HuH-7.5 (cell line): ENCODE data around the gene GPC3.
"Not testable (repeated sequence)": the region's sequence is repeated elsewhere in the genome, so short reads cannot be mapped to it uniquely, and the experiment has no call there.

Source experiments
- DNase-seq: peaks from one replicate; pipeline ENCODE4 v3.0.0; 2011; ENCODE audit warnings: low spot score

GPC3 gene

GRCh38 chrX:133762976-133763548, 222.3 kb downstream of the GPC3 start:
- DNase-seq = not testable (repeated sequence)

GRCh38 chrX:133754657-133755056, 230.7 kb downstream of the GPC3 start:
- DNase-seq = no peak

- DNase-seq = no peak
Observed at GRCh38 chrX:133749951-133750350, 235.4 kb downstream of the GPC3 start.

GRCh38 chrX:133749370-133749769, 236.0 kb downstream of the GPC3 start:
- DNase-seq = no peak

- no peak for DNase-seq
Observed at GRCh38 chrX:133747196-133747595, 238.2 kb downstream of the GPC3 start.

GRCh38 chrX:133746593-133746992, 238.8 kb downstream of the GPC3 start:
- no peak for DNase-seq

- DNase-seq = no peak
Observed at GRCh38 chrX:133745349-133745748, 240.0 kb downstream of the GPC3 start.

- DNase-seq = no peak
Observed at GRCh38 chrX:133742602-133743305, 242.6 kb downstream of the GPC3 start.

GRCh38 chrX:133741303-133741702, 244.1 kb downstream of the GPC3 start:
- no peak for DNase-seq

- no peak for DNase-seq
Observed at GRCh38 chrX:133726642-133727041, 258.8 kb downstream of the GPC3 start.

- DNase-seq = no peak
Observed at GRCh38 chrX:133726211-133726630, 259.2 kb downstream of the GPC3 start.

- DNase-seq = no peak
Observed at GRCh38 chrX:133723930-133724329, 261.5 kb downstream of the GPC3 start.

- no peak for DNase-seq
Observed at GRCh38 chrX:133722756-133723155, 262.6 kb downstream of the GPC3 start.

- DNase-seq = not testable (repeated sequence)
Observed at GRCh38 chrX:133720269-133720668, 265.1 kb downstream of the GPC3 start.

- no peak for DNase-seq
Observed at GRCh38 chrX:133715715-133716114, 269.7 kb downstream of the GPC3 start.

- no peak for DNase-seq
Observed at GRCh38 chrX:133709501-133709900, 275.9 kb downstream of the GPC3 start.

- no peak for DNase-seq
Observed at GRCh38 chrX:133706890-133707289, 278.5 kb downstream of the GPC3 start.

GRCh38 chrX:133702230-133702629, 283.2 kb downstream of the GPC3 start:
- no peak for DNase-seq

GRCh38 chrX:133699023-133699728, 286.2 kb downstream of the GPC3 start:
- no peak for DNase-seq

GRCh38 chrX:133698298-133698697, 287.1 kb downstream of the GPC3 start:
- DNase-seq = no peak

- DNase-seq = no peak
Observed at GRCh38 chrX:133697656-133698055, 287.7 kb downstream of the GPC3 start.

- DNase-seq = no peak
Observed at GRCh38 chrX:133689997-133690599, 295.3 kb downstream of the GPC3 start.

- no peak for DNase-seq
Observed at GRCh38 chrX:133685822-133686221, 299.6 kb downstream of the GPC3 start.
